ENCODE data around the gene KLHL12.
A peak's percentile ranks its signal among the peaks of the same experiment; 100 is the strongest.

Gene KLHL12

DNA sequence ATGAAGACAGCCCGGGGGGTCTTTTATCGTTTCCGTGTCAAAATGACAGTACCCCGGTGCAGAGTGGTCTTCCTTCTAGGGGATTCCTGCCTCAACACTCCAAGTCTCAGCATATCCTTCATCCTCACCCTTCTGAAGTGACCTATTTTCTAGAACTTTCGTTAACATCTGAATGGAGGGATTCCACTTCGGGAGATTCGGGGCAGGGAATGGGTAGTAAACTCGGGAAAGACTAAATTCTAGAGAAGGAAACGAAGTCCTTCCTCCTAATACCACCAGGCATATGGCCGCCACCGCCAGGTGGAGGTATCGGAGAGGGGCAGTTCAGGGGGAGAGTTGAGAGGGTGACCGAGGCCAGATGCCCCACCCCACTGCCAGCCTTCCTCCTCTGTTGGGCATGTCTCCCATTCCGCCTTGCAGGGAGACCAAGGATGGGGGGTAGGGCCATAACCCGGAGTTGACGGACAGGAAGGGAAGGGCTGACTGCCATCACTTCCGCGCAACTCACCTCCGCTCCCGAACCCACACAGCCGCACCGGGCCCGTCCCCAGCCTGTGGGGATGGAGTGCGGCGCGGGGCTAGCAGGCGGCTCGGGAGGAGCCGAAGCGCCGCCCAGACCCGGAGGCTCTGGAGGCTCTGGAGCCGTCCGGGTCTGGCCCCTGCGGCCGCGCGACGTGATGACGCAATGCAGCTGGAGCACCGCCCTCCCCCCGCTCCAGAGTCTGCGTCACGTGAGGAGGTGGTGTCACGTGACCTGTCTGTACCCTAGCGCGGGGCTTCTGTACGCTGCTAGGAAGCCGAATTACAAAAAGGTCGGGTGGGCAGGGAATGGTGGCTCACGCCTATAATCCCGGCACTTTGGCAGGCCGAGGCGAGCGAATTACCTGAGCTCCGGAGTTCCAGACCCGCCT is at the start of gene KLHL12:
TSS of gene KLHL12 (minus strand) at position 654 of the 911 bp plus-strand sequence. CDS start 2,072 bp downstream, outside the sequence.
- peak; percentile 95 for DNase-seq

DNA sequence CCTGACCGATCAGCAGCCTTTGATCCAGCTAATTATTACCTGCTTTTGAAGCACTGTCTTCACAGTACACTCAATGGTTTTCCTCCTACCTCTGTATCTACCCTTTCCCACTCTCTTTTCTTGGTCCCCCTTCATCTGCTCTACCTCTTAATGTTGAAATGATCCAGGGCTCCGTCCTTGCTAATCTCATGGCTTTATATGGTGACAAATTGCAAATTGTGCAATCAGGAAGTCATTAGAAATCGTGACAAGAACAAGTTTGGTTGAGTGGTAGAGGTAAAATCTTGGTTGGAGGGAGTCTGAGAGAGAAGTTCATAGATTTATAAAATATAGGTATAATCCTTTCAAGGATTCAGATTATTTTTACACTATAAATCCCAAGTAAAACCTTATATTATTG is 49.6 kb upstream of the KLHL12 start:
- no peak for DNase-seq

DNA sequence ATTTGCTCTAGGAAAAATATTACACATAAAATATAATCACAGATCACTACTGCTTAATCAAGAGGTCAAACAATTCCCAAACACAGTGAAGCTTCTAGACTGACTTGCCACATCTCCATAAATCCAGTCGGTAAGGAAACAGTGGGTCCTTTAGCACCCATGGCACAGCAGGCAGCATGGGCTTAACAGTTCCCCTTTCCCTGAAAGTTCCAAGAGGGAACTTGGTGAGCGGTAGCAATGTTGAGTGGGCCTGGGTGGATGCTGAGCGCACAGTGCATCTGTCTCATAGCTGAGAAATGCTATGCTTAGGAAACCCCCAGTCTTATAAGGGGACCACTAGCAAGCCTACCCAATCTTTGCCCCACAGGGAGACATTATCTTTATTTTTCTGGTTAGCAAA is 47.8 kb upstream of the KLHL12 start:
- no peak for DNase-seq

DNA sequence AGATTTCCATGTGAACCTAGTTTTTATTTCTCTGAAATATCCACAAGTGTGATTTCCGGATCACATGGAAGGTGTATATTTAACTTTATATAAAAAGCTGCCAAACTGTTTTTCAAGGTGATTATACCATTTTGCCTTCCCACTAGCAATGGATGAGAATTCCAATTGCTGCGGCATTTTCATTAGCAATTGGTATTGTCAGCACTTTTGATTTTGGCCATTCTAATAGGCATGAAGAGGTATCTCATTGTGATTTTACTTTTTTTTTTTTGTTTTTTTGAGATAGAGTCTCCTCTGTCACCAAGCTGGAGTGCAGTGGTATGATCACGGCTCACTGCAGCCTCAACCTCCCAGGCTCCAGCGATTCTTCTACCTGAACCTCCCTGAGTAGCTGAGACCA is 45.0 kb upstream of the KLHL12 start:
- no peak for DNase-seq

DNA sequence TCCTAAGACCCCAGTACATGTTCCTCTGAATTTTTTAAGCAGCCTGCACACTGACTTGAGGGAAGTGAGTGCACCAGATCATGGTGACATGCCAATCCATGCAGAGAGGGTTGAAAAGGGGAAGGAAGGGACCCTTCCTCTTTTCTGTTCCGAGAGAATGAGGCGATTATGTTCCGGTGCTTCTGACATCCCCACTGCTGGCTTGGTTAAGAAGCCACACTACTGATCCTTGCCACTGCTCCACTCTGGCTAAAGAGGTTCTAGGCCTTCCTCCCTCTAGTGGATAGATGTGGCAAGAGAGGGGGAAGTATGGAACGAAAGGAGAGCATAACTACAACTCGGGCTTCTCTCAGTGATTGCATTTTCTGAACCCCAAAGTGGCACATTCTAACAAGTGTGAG is 41.9 kb upstream of the KLHL12 start:
- DNase-seq, result peak; percentile 56 to 81

DNA sequence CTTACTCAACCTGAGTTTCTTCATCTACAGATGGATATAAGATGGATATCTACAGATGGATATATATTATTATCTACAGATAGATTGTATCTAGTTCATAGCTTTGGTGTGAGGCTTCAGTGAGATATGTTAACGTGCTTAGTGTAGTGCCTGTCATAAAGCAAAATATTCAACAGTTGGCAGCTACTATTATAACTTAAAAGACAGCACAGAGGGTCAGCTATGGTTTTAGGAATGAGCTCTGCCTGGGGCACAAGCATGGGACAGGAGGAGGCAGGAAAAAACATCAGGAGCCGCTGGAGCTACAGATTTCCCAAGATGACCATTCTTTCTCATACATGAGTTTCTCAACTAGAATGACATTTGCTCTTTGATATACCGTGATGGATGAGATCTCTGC is 41.3 kb upstream of the KLHL12 start:
- DNase-seq, result no peak

DNA sequence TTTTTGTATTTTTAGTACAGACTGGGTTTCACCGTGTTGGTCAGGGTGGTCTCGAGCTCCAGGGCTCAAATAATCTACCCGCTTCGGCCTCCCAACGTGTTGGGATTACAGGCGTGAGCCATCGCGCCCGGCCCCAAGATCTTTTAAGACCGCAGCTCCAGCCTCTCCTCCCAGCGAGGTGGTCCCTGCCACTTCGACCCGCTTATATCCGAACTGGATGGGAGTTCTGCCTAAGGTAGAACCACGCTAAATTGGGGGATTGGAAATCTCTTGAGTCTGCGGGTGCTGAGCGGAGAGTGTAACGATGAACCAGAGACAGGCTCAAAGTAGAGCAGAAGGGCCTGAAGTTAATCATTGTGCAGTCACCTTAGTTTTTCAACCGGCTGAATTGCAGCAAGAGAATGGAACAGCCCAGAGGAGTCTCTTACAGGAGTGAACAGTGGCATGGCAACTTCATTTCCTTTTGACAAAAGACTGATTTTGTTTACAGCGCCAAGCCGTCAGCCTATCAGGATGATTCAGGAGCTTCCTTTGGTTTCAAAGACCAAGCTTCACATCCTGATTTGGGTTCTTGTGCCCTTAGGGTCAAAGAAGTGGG is 40.7 kb upstream of the KLHL12 start:
- DNase-seq, result peak; percentile 24 to 48

DNA sequence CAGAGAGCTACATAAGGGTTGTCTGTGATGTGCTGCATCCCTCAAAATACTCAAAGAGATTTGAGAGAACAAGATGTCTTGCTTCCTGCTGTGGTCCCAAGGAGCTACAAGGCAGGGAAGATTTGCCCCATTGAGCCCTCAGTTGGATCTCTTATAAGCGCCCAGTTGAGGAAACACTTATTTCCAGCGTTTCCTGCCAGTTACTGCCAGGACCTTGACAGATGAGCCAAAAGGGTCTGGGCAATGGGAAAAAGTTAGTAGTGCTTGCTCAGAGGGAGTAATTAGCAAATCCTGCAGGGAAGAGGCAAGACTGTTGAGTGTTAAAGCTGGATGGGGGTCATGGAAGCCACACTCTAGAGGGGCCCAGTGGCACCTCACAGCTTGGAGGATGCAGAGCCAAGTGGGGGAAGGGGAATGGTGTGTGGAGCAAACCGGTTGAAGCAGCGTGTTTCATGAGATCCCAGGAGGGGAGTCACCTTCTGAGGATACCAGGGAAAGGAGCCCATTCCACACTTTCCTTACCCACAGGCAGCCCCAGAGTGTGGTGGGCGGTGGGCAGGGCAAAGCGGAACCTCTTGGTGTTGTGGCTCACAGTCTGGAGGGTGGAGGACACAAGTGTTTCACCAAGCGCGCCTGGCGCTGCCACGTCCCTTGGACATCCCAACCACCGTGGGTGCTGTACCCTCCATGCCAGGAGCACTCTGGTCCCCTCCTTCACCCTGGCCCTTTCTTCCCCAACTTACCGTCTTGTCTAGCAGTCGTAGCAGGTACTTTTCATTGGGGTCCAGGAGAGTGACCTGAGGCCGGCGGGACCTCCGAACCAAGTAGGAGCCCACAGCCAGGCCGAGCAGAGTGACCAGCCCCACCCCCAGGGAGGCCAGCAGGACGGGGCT is 39.2 kb upstream of the KLHL12 start:
- DNase-seq, result no peak

DNA sequence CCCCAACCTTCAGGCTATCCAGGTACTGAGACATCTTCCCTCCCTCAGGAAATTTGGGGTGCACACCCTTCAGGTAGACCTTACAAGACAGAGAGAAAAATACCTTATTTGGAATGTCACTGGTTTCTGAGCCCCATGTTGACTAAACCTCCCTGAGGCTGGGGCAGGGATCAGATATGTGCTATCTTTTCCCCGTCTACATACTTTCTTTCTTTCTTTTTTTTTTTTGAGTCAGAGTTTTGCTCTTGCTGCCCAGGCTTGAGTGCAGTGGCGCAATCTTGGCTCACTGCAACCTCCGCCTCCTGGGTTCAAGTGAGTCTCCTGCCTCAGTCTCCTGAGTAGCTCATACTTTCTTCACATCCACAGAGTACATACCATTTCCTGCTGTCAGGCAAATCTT is 38.4 kb upstream of the KLHL12 start:
- DNase-seq, result no peak

DNA sequence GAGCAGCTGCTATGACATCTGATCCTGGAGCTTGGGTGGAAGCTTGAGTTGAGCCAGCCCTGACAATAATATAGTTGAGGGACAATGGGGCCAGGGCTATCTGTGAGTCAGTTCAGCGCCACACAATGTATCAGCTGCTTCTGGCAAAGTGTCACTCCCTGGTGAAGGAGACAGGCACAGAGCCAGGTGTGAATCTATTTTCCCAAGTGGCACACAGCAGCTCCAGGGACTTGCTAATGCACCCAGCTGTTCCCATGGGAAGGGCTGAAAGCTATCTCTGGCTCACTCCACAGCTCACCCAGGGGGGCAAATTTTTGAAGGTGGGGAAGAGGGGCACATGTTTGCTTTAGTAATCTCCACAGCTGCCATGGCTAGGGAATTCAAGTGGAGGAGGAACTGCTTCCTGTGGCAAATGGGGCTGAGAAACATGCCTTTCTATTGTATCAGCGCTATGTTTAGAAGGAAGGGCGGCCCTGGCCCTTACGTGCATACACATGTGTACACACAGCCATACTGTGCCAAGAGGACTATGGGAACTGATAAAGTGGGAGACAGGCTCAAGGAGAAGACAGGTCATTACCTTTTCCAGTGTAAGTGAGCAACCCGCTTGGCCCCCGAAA is 37.9 kb upstream of the KLHL12 start:
- DNase-seq, result no peak

DNA sequence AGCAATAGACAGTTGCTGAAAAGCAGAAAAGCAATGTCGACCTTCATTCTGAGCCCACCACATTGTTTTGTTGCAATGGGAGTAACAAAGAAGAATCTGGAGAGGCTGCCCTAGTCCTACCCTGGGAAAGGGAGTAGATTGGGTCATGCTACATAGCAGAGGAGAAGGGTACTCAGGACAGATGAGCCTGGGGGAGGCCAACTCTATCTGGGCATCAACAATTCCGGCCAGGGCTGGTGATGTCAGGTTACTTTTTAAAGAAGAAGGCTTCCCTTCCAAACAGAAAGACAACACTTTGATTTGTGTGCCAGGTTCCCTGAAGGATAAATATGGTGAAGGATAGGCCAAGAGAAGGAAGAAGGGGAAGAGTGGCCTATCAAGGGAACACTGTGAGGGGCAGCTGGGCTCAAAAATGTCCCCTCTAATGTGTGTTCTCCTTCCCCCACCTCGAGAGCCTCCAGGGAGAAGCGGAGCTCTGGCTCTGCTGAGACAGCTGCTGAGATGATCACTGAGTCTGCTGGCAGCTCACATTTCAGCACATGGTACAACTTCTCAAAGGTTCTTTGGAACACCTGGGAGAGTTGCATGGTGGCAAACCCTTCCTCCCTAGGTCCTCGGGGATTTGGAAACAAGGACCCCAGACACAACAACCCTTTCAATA is 34.3 kb upstream of the KLHL12 start:
- no peak for DNase-seq

DNA sequence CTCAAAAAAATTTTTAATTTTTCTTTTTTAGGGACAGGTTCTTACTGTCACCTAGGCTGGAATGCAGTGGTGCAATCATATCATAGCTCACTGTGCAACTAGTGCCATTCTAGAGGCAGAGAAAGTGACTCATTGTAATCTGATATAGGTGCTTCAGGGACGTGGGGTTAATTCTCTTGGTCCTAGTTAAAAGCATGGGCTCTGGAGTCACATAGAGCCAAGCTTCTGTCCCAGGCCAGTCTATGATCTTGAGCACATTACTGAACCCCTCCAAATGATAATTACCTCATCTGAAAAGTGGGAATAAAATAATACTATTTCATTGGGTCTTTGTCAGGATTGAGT is 32.2 kb upstream of the KLHL12 start:
- no peak for DNase-seq

DNA sequence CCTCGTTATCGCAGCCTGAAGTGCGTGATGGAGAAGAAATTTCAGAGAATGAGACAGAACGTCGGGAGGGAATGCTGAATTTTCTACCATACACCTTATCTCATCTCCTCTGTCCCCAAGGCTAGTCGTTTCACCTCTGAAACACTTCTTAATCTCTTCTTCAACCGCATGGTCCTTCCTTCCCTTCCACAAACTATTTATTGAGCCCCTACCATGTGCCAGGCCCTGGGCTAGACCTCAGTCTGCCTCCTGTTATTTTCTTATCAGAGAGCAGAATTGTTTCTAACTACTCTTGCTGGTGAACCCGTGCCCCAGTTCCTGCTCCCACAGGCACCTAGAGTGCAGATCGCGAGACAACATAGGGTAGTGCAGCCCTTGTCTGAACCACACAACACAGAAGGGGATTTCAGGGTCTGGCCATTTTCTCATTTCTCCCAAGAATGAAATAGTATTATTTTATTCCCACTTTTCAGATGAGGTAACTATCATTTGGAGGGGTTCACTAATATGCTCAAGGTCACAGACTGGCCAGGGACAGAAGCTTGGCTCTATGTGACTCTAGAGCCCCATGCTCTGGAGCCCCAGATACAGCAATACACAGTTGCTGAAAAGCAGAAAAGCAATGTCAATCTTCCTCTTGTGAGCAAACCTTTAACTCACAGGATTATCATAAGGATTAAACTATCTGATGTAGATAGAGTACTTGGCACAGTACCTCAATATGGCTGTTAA is 31.7 kb upstream of the KLHL12 start:
- DNase-seq, result no peak

DNA sequence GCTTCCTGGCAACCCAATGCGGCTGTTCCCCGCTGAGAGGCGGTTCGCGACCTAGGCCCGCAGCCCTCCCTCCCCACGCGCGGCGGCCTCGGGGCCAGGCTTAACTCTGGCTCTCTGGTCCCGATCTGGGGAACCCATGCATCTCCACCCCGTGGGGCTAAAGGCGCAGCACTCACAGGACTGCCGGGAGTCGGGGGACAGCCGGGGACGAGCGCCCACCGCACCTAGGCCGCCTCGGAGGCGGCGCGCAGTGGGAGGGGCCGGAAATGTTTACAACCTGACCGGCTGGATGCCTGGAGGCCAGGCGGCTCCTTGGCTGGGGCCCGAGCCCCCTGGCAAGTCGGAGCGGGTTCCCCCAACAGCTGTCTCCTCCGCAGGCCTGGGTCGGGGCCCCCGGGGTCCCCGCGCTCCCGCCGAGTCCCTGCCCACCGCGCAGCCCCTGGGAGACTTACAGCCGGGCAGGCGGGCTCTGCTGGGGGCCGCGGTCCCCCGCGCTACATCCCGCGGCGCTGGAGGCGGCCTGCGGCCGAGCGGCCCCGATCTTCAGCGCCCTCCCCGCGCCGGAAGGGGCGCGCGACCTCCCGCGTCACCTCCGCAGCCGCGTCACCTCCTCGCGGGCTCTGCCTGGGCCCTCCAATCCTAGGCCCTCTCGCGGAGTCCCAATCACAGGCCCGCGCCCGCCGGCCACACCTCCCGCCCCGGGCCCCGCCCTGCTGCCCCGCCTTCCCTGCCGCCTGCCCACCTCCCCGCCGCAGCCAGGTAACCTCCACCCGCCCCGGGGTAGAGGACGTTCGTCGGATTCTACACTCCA is 30.9 kb upstream of the KLHL12 start, which contains the start of gene ADIPOR1:
TSS of gene ADIPOR1 (minus strand) at position 580 of the 811 bp plus-strand sequence. CDS start 7,242 bp downstream, outside the sequence.
- peak; percentile 93 to 95 for DNase-seq

DNA sequence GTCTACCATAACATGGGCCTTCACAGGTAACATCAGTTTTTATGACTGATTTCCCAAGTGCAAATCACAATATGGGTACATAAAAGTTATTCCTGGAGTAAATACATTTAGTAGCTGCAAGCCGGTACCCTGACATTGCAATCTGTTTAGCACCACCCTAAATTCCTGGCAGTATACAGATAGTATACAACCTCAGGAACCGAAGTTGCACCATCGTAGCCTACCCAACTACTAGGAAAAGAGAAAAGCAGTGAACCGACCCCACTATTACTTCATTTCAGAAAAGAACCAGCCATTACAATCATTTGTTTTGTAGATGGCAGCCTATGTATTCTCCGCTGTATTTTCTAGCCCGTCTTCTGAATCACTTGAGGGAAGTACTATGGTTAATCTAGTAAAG is 29.9 kb upstream of the KLHL12 start:
- no peak for DNase-seq

DNA sequence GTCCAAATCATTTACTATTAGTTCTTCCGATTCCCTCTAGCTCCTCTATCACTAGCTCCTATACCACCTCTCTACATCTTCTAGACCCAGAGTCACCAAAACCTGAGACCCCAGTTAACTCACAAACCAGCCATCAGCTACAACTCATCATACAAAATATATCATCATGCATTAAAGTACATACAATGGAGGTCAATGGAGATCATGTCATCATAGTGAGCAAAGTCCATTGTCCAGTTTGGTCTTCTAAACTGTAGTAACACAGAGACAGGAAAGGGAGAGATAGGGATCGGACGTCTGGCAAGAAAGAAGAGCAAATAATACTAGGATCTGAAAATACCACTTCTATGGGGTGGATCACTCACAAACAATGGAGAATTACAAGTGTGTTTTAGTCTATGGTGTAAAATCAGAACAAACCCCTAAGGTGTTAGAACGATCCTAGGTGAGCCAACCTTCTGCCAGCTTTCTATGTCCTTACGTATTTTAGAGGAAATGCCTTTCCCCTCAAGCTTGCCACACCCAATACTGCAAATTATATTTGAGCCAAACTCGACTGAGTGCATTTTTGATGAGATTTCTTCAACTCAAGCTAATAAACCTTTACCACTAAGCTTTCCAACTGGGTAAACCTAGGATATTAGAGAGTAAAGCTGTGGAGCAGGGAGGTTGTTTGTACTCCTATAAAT is 27.2 kb upstream of the KLHL12 start:
- DNase-seq, result no peak

DNA sequence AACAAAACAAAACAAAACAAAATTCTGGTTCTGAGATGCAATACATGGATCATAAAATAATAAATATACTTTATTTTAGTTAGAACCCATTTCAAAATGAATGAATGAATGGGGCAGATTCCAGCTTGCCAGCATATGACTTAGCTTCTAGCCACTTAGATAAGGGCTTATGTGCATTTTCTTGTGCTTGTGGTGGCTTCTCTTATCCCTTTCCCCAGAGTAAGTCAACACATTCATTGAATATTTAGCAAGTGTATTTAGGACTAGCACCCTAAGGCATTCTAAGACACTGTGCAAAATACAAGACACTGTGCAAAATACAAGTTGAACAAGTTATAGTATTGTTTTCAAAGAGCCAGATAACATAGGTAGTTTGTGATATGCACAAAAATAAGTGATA is 26.4 kb upstream of the KLHL12 start:
- no peak for DNase-seq

DNA sequence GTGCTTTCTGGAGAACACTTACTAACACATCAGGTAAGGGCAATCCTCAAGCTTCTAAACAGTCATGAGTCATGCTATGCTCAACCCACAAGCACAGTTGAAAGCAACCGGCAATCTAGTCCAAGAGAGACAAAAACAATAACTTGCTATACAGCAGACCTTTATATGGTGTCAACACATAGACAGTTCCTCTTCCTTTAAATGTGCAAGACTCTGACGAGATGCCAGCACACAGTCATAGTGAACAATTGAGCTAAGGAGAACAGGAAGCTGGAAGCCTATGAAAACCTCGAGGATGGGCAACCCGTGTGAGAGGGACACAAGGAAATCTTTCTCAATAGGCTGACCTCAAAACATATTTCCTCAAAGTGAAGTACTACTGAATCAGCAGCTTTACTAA is 25.8 kb upstream of the KLHL12 start:
- peak; percentile 30 to 66 for DNase-seq

DNA sequence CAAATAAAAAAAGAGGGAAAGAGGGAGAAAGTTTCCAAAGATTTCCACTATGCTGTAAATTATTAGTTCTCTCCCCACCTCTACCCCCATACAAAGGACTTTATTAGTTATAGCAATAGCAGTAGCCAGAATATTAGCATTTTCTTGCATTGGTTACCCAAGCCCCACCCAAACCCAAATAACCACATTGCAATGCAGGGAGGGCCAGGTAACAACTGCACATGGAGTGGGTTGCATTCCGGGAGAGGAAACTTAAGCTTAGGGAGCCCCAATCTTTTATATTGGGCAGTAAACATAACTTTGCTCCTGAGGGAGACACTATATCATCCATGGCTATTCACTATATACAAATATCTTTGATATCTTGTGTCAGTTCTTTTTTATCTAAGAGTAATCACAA is 25.1 kb upstream of the KLHL12 start:
- no peak for DNase-seq

DNA sequence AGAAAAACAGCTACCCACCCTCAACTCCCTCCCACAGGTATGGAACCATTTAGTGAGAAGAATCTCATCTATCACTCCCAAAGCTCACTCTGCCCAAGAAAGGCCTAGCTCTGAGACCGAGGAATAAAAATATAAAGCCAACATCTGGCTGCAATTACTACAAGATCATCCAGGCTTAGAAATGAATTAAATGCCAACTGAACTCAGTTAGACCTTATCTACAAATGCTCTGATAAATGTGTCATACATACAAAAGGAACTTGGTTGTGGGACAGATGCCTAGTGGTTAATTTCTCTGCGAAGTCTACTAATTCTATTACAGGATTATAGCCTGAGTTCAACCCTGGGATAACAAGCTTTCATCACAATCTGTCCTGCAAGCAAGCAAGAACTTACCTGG is 24.4 kb upstream of the KLHL12 start:
- DNase-seq, result no peak

All from CD4-positive, alpha-beta T cell treated with Interleukin-4 for 1 hour (primary cell).